AG04450 (cell line): ENCODE data around the gene GALNT3. TPM values are rescaled to one million over a fixed set of nuclear protein-coding genes. Genes with fewer than 3 reads are reported as not detected.

Experiments
- CTCF ChIA-PET: fragments of 300-600, 350-600 bp; formaldehyde crosslinking; extraction: SDS; loops from one replicate; lab custom pipeline; 2022; ENCODE audit warnings: antibody characterized with exemption, inconsistent platforms; lab: Charles Lee
- POLR2A ChIA-PET: fragments of 350-600 bp; formaldehyde crosslinking; extraction: SDS; loops from one replicate; lab custom pipeline; 2021; ENCODE audit warnings: antibody characterized with exemption, inconsistent platforms; lab: Yijun Ruan, JAX
- DNase-seq: peaks from one replicate; pipeline ENCODE4 v3.0.0-alpha.2; 2011; ENCODE audit warnings: low read depth, low spot score
- H3K27ac ChIP-seq: one replicate; pipeline ENCODE4 v1.5.1; 2012; ENCODE audit warnings: low read depth, low read length, control low read depth
- H3K27me3 ChIP-seq: one replicate; pipeline ENCODE4 v1.6.0; 2012; ENCODE audit warnings: low read length; ENCODE audit not compliant: control insufficient read depth, insufficient read depth
- H3K4me3 ChIP-seq: 2 replicates; pipeline ENCODE4 v1.5.1; 2011; ENCODE audit warnings: mild to moderate bottlenecking, low read depth, low read length, control low read depth
- H3K9me3 ChIP-seq: 2 replicates; pipeline ENCODE4 v1.5.1; 2012; ENCODE audit warnings: low read length; ENCODE audit not compliant: control insufficient read depth, insufficient read depth
- CTCF ChIP-seq: IDR thresholded peaks from 2 replicates; pipeline ENCODE4 v1.5.1; 2011; ENCODE audit warnings: low read depth, low read length, control low read depth, inconsistent platforms
- polyA plus RNA-seq: library from polyadenylated mRNA; depleted of rRNA; stranded (reverse); fragments of >200 nt; gene quantifications from 2 replicates; pipeline ENCODE4 v1.2.3, GENCODE V29; 2011

GALNT3 gene
- polyA plus RNA-seq, 1 experiment: 2.3 TPM

GRCh38 chr2:165776013-165776412, 18.0 kb downstream of the GALNT3 start:
- ChIA-PET POLR2A (no interaction called here), CTCF (interaction anchor here (0.6 to 1.5 kb wide), 2 partner anchors 375 to 760 kb away, joined by 3 read pairs; no protein-coding TSS in a partner anchor)
- Histone ChIP-seq H3K9me3 (peaks cover 6% of the 10 kb centered on the region), H3K27me3 (no peaks in the 10 kb centered on the region), H3K4me3 (no peak overlapping the region), H3K27ac (no peak overlapping the region)
- TF ChIP-seq CTCF: no peak
- no peak for DNase-seq

- Histone ChIP-seq H3K4me3 (no peak overlapping the region), H3K9me3 (peaks cover 2% of the 10 kb centered on the region; the same call in 1 of the 2 replicates), H3K27me3 (no peaks in the 10 kb centered on the region), H3K27ac (no peak overlapping the region)
- ChIA-PET CTCF (no interaction called here), POLR2A (no interaction called here)
- TF ChIP-seq CTCF: no peak
- DNase-seq: no peak
Observed at GRCh38 chr2:165773684-165774083, 20.4 kb downstream of the GALNT3 start.

- POLR2A ChIA-PET: no interaction called here
- Histone ChIP-seq H3K27me3 (no peaks in the 10 kb centered on the region), H3K27ac (no peak overlapping the region), H3K4me3 (no peak overlapping the region), H3K9me3 (no peaks in the 10 kb centered on the region)
- CTCF ChIA-PET: no interaction called here
- DNase-seq: no peak
- TF ChIP-seq CTCF: no peak
Observed at GRCh38 chr2:165772183-165772582, 21.9 kb downstream of the GALNT3 start.

- CTCF ChIA-PET: no interaction called here
- H3K9me3 ChIP-seq: no peaks in the 10 kb centered on the region
- POLR2A ChIA-PET: no interaction called here
- TF ChIP-seq CTCF: no peak
- no peak overlapping the region for H3K4me3 ChIP-seq
- DNase-seq: no peak
- H3K27me3 ChIP-seq: no peaks in the 10 kb centered on the region
- H3K27ac ChIP-seq: no peak overlapping the region
Observed at GRCh38 chr2:165766326-165766927, 27.6 kb downstream of the GALNT3 start.

DNA sequence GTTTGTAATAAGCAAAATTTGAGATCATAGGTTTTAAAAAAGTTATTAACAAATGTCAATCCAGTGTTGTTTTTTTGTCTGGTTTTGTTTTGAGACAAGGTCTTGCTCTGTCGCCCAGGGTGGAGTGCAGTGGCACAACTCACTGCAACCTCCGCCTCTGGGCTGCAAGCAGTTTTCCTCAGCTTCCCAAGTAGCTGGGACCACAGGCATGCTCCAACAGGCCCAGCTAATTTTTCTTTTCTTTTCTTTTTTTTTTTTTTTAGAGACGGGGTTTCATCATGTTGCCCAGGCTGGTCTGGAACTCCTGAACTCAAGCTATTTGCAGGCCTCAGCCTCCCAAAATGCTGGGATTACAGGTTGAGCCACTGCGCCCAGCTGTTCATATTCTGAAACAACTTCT, 31.3 kb downstream of the GALNT3 start:
- no peak for TF ChIP-seq CTCF
- Histone ChIP-seq H3K27ac (no peak overlapping the region), H3K27me3 (no peaks in the 10 kb centered on the region), H3K9me3 (no peaks in the 10 kb centered on the region), H3K4me3 (no peak overlapping the region)
- no peak for DNase-seq
- ChIA-PET CTCF (interaction anchor here (1.2 to 2.4 kb wide), 2 partner anchors 112 kb away, joined by 4 to 5 read pairs; no protein-coding TSS in a partner anchor), POLR2A (no interaction called here)
